DOHH2 (cell line): Measurements from ENCODE around the gene NME1.

Experiments used
- H3F3A ChIP-seq: fragments of 200-600 bp; sonication (generic), shearing (Covaris generic); 2 replicates; pipeline ENCODE4 v1.6.0; 2016; ENCODE audit warnings: antibody characterized with exemption, mild to moderate bottlenecking; ENCODE audit not compliant: control insufficient read depth, insufficient read depth
- H3K27ac ChIP-seq: fragments of 200-600 bp; sonication (generic); 2 replicates; pipeline ENCODE4 v1.5.1; 2014; ENCODE audit warnings: low read depth, mild to moderate bottlenecking, low read length, moderate library complexity
- H3K27me3 ChIP-seq: fragments of 200-600 bp; sonication (generic); 2 replicates; pipeline ENCODE4 v1.6.1; 2014; ENCODE audit warnings: mild to moderate bottlenecking, low read length, mixed read lengths; ENCODE audit not compliant: control insufficient read depth
- H3K36me3 ChIP-seq: fragments of 200-600 bp; sonication (generic); 2 replicates; pipeline ENCODE4 v1.6.1; 2014; ENCODE audit warnings: mild to moderate bottlenecking, low read length, moderate library complexity, mixed read lengths; ENCODE audit not compliant: control insufficient read depth
- H3K4me1 ChIP-seq: fragments of 200-600 bp; sonication (generic); 2 replicates; pipeline ENCODE4 v1.6.1; 2014; ENCODE audit warnings: mild to moderate bottlenecking, low read length, mixed read lengths; ENCODE audit not compliant: control insufficient read depth
- H3K4me2 ChIP-seq: fragments of 200-600 bp; sonication (generic); 2 replicates; pipeline ENCODE4 v1.6.0; 2014; ENCODE audit warnings: mild to moderate bottlenecking, low read length, moderate library complexity
- H3K4me3 ChIP-seq: fragments of 200-600 bp; sonication (generic); 2 replicates; pipeline ENCODE4 v1.5.1; 2014; ENCODE audit warnings: mild to moderate bottlenecking, low read length, mixed read lengths
- H3K79me2 ChIP-seq: fragments of 200-600 bp; sonication (generic); 2 replicates; pipeline ENCODE4 v1.6.1; 2014; ENCODE audit warnings: mild to moderate bottlenecking, low read length, mixed read lengths; ENCODE audit not compliant: control insufficient read depth
- H3K9me2 ChIP-seq: fragments of 200-600 bp; sonication (generic); replicated peaks from 2 replicates; pipeline ENCODE4 v1.6.1; 2014; ENCODE audit warnings: mild to moderate bottlenecking, low read length, mixed read lengths; ENCODE audit not compliant: control insufficient read depth
- H3K9me3 ChIP-seq: fragments of 200-600 bp; sonication (generic); 2 replicates; pipeline ENCODE4 v1.6.1; 2014; ENCODE audit warnings: antibody characterized with exemption, low read length, mixed read lengths; ENCODE audit not compliant: control insufficient read depth, insufficient read depth
- H4K20me1 ChIP-seq: fragments of 200-600 bp; sonication (generic); 2 replicates; pipeline ENCODE4 v1.6.0; 2014; ENCODE audit warnings: low read depth, mild to moderate bottlenecking, antibody characterized with exemption, low read length, moderate library complexity; ENCODE audit not compliant: control insufficient read depth, insufficient read depth
- EZH2phosphoT487 ChIP-seq: fragments of 200-600 bp; sonication (generic); IDR thresholded peaks from 2 replicates; pipeline ENCODE4 v1.6.1; 2017; ENCODE audit warnings: borderline replicate concordance, mild to moderate bottlenecking, antibody characterized with exemption, low read length, moderate library complexity, mixed read lengths
- TF ChIP-seq, protein P1 (sequence below): fragments of 200-600 bp; sonication (generic); IDR thresholded peaks from one replicate; pipeline ENCODE4 v1.5.1; 2014; ENCODE audit warnings: antibody characterized with exemption, mild to moderate bottlenecking, low read depth, low read length; ENCODE audit not compliant: poor library complexity, severe bottlenecking

NME1 gene

DNA sequence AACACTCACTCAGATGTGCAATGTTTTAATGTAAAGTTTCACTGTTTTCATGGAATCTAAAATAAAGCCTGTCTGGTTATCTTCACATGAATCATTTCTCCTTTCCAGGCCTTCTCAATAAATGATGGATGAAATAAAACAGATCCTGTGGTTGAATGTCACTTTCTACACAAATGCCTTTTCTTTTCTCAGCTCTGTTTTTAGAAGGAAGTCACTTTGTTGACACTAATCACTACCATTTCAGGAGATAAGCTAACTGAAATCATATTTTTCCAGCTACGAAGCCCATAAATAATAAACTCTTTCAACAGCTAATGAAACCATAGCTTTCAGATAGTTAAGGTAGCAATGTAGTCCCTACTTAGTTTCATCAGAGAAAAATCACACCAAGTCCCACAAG is 30.8 kb downstream of the NME1 start:
- Histone ChIP-seq H3K4me3 (no peak overlapping the region), H3K36me3 (peaks cover 65% of the 10 kb centered on the region), H3K27ac (no peak overlapping the region), H4K20me1 (no peaks in the 10 kb centered on the region), H3F3A (peaks cover 7% of the 10 kb centered on the region), H3K4me2 (no peak overlapping the region), H3K4me1 (peaks cover 6% of the 10 kb centered on the region), H3K27me3 (no peaks in the 10 kb centered on the region), H3K79me2 (no peaks in the 10 kb centered on the region), H3K9me3 (no peaks in the 10 kb centered on the region), H3K9me2 (no peaks in the 10 kb centered on the region)
- TF ChIP-seq, protein P1, sequence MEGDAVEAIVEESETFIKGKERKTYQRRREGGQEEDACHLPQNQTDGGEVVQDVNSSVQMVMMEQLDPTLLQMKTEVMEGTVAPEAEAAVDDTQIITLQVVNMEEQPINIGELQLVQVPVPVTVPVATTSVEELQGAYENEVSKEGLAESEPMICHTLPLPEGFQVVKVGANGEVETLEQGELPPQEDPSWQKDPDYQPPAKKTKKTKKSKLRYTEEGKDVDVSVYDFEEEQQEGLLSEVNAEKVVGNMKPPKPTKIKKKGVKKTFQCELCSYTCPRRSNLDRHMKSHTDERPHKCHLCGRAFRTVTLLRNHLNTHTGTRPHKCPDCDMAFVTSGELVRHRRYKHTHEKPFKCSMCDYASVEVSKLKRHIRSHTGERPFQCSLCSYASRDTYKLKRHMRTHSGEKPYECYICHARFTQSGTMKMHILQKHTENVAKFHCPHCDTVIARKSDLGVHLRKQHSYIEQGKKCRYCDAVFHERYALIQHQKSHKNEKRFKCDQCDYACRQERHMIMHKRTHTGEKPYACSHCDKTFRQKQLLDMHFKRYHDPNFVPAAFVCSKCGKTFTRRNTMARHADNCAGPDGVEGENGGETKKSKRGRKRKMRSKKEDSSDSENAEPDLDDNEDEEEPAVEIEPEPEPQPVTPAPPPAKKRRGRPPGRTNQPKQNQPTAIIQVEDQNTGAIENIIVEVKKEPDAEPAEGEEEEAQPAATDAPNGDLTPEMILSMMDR = no peak
- no peak for TF ChIP-seq EZH2phosphoT487

DNA sequence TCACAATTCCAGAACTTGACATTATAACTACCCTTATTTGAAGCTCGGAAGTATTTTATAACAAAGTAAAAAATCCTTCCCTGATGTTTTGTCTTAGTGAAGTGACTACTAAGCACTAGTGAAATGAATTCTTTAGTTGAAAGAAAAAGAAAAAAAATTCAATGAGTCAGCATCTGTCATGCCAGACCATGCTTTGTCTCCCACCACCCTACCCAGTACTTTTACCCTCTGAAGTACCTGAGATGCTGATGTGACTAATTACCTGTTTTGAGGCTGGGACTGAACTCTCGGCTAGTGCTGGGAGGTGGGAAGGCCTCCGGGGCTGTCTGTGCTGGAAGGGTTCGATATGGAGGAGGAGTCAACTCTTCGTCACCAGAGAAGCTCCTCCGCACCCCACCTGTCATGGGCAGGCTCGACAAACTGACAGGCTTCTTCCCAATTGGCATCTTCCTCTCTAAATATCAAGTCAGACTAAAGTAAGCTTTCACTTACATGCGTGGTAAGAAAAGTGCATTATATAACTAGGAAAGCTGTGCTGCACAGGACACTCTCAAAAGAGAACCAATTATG is 32.5 kb downstream of the NME1 start:
- H3K4me1 ChIP-seq = peaks cover 6% of the 10 kb centered on the region
- no peaks in the 10 kb centered on the region for H3K79me2 ChIP-seq
- no peak for TF ChIP-seq EZH2phosphoT487
- TF ChIP-seq, protein P1 = no peak
- peaks cover 69% of the 10 kb centered on the region for H3K36me3 ChIP-seq
- H3K4me3 ChIP-seq = no peak overlapping the region
- H3F3A ChIP-seq = peaks cover 6% of the 10 kb centered on the region
- H3K9me3 ChIP-seq = no peaks in the 10 kb centered on the region
- H3K4me2 ChIP-seq = no peak overlapping the region
- no peaks in the 10 kb centered on the region for H3K9me2 ChIP-seq
- H4K20me1 ChIP-seq = no peaks in the 10 kb centered on the region
- no peaks in the 10 kb centered on the region for H3K27me3 ChIP-seq
- H3K27ac ChIP-seq = no peak overlapping the region

DNA sequence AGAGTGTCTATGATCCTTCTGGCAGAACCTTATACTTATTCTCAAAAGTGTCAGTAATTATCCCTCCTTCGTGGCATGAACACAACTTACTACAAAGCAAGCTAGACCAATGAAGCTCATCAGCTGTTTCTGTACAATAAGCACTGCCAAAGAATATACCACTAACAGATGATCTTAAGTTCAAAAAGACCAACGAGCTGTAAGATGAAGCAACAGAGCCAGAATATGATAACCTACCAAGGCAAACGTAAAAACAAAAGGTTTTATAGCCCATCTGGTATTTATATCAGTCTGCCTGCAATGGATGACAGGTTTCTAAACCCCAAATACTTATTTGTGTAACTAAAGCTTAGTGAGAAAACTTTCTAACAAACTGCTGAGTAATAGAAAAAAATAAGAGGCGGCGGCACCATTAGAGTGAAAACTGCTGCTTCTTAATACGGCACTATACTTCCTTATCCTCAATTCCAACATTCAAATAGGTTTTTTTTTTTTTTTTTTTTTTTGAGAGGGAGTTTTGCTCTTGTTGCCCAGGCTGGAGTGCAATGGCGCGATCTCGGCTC is 35.0 kb downstream of the NME1 start:
- H3K36me3 ChIP-seq = peaks cover 70% of the 10 kb centered on the region
- peaks cover 6% of the 10 kb centered on the region for H3F3A ChIP-seq
- no peaks in the 10 kb centered on the region for H3K79me2 ChIP-seq
- H4K20me1 ChIP-seq = no peaks in the 10 kb centered on the region
- H3K4me2 ChIP-seq = no peak overlapping the region
- H3K27ac ChIP-seq = no peak overlapping the region
- peaks cover 6% of the 10 kb centered on the region for H3K4me1 ChIP-seq
- no peaks in the 10 kb centered on the region for H3K9me2 ChIP-seq
- no peak overlapping the region for H3K4me3 ChIP-seq
- no peaks in the 10 kb centered on the region for H3K9me3 ChIP-seq
- TF ChIP-seq, protein P1 = no peak
- TF ChIP-seq EZH2phosphoT487 = no peak
- H3K27me3 ChIP-seq = no peaks in the 10 kb centered on the region
